Neutrophil (primary cell): ENCODE results near the gene ELOB.

ENCODE experiments used
- H3K27ac ChIP-seq: fragments of 200-600 bp; sonication (generic); 2 replicates; pipeline ENCODE4 v1.5.1; 2016; ENCODE audit warnings: mild to moderate bottlenecking, moderate library complexity
- H3K27me3 ChIP-seq: fragments of 200-600 bp; sonication (generic); 2 replicates; pipeline ENCODE4 v1.6.0; 2016; ENCODE audit warnings: mild to moderate bottlenecking
- H3K36me3 ChIP-seq: fragments of 200-600 bp; sonication (generic); 2 replicates; pipeline ENCODE4 v1.5.1; 2017
- H3K4me1 ChIP-seq, 2 experiments: fragments of 200-600 bp in 1 of 2; sonication (generic) in 1 of 2; 1 replicate in 1 of 2; 2 replicates in 1 of 2; pipeline versions ENCODE4 v1.5.1 to v1.6.1; 2013 to 2016; ENCODE audit warnings: low read depth in 1 of 2, low read length in 1 of 2, mild to moderate bottlenecking in 1 of 2, moderate library complexity in 1 of 2; ENCODE audit not compliant: control insufficient read depth in 1 of 2, insufficient read depth in 1 of 2
- H3K4me3 ChIP-seq, 2 experiments: fragments of 200-600 bp in 1 of 2; sonication (generic) in 1 of 2; 1 replicate in 1 of 2; 2 replicates in 1 of 2; pipeline ENCODE4 v1.5.1; 2013 to 2016; ENCODE audit warnings: low read depth in 1 of 2, low read length in 1 of 2, mild to moderate bottlenecking in 1 of 2, moderate library complexity in 1 of 2
- H3K9me3 ChIP-seq: fragments of 200-600 bp; sonication (generic); 2 replicates; pipeline ENCODE4 v1.5.1; 2016
- CTCF ChIP-seq: fragments of 200-600 bp; sonication (generic); IDR thresholded peaks from 2 replicates; pipeline ENCODE4 v1.5.1; 2016; ENCODE audit warnings: antibody characterized with exemption

The ELOB gene

GRCh38 chr16:2798723-2799204, 21.7 kb upstream of the ELOB start:
- Histone ChIP-seq H3K4me3 (no peak overlapping the region), H3K27me3 (peaks cover 9% of the 10 kb centered on the region), H3K4me1 (peaks cover 16 to 19% of the 10 kb centered on the region in 2 experiments), H3K36me3 (no peaks in the 10 kb centered on the region), H3K27ac (no peak overlapping the region), H3K9me3 (no peaks in the 10 kb centered on the region)
- TF ChIP-seq CTCF, result no peak

DNA sequence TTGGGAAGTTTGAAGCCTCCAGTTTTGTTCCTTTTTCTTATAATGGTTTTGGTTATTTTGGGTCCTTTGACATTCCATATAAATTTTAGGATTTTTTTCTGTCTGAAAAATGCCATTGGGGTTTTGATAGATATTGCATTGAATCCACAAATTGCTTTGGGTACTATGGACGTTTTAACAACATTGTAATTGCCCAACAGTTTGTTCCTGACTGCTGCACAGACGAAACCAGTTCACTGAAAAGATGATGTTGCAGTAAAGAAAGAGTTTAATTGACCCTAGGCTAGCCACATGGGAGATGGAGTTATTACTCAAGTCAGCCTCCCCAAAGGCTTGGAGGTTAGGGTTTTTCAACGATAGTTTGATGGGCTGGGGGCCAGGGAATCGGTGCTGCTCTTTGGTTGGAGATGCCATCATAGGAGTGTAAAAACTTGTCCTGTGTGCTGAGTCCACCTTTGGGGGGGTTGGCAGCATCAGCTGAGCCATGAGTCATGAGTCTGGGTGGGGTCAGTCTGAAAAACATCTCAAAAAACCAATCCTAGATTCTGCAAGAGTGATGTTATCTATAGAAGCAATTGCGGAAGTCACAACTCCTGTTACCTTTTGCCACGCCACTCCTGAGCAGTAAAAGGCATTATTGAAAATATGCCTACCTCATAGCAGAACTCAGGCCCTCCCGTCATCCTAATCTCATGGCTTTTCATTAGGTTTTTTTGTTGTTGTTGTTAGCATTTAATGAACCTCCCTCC, 18.5 kb upstream of the ELOB start:
- peaks cover 27 to 30% of the 10 kb centered on the region in 2 experiments for H3K4me1 ChIP-seq
- H3K27ac ChIP-seq, result no peak overlapping the region
- no peak overlapping the region for H3K4me3 ChIP-seq
- TF ChIP-seq CTCF, result no peak
- no peaks in the 10 kb centered on the region for H3K9me3 ChIP-seq
- H3K27me3 ChIP-seq, result peaks cover 17% of the 10 kb centered on the region
- H3K36me3 ChIP-seq, result no peaks in the 10 kb centered on the region

DNA sequence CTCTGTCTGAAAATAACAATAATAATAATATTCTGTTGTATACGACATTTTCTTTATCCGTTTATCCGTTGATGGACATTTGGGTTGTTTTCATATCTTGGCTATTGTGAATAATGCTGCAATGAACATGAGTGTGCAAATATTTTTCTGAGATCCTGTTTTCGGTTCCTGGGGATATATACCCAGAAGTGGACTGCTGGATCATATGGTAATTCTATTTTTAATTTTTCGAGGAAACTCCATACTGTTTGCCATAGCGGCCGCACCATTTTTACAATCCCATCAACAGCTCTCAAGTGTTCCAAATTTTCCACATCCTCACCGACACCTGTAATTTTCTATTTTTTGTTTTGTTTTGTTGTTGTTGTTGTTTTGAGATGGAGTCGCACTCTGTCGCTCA, 15.9 kb upstream of the ELOB start:
- Histone ChIP-seq H3K4me3 (no peak overlapping the region), H3K27ac (peak overlapping the region; percentile 52), H3K27me3 (peaks cover 36% of the 10 kb centered on the region), H3K4me1 (peaks cover 27 to 30% of the 10 kb centered on the region in 2 experiments), H3K9me3 (no peaks in the 10 kb centered on the region), H3K36me3 (no peaks in the 10 kb centered on the region)
- TF ChIP-seq CTCF, result no peak

DNA sequence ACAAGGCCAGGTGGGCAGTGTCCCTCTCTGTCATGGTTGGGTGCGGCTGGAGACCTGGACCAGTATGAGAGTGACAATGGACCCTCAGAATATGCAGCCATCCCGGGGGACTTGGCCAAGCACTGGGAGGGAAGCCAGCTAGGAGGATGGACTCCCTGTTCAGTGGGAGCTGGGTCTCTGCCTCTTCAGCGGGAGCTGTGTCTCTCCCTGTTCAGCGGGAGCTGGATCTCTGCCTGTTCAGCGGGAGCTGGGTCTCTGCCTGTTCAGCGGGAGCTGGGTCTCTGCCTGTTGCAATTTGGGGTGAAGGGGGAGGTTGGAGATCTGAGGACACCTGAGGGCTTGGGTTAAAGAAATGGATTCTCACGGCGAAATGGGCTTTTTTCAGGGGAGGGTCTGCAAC, 14.1 kb upstream of the ELOB start:
- no peak for TF ChIP-seq CTCF
- H3K27me3 ChIP-seq, result peaks cover 53% of the 10 kb centered on the region

GRCh38 chr16:2790631-2791030, 13.6 kb upstream of the ELOB start:
- peaks cover 59% of the 10 kb centered on the region for H3K27me3 ChIP-seq
- no peak for TF ChIP-seq CTCF
- no peaks in the 10 kb centered on the region for H3K9me3 ChIP-seq
- no peak overlapping the region for H3K27ac ChIP-seq
- H3K4me1 ChIP-seq, result peaks cover 33 to 36% of the 10 kb centered on the region in 2 experiments
- H3K36me3 ChIP-seq, result no peaks in the 10 kb centered on the region
- no peak overlapping the region for H3K4me3 ChIP-seq

More for the DNA sequence above, 14.1 kb upstream of the ELOB start:
- Histone ChIP-seq H3K27ac (no peak overlapping the region), H3K36me3 (no peaks in the 10 kb centered on the region), H3K9me3 (no peaks in the 10 kb centered on the region), H3K4me1 (peaks cover 28 to 34% of the 10 kb centered on the region in 2 experiments), H3K4me3 (no peak overlapping the region)
